ENCODE measurements around the gene SLC25A17.

DNA sequence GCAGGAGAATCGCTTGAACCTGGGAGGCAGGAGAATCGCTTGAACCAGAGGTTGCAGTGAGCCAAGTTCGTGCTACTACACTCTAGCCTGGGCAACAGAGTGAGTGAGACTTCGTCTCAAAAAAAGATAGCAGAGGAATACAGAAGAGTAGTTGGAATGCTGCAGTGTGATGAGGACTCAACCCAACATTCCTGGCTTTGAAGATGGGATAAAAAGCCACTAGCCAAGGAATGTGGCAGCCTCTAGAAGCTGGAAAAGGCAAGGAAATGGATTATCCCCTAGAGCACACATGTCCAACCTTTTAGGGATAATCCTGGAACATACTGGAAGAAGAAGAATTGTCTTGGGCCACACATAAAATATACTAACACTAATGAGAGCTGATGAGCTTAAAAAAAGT is 13.9 kb downstream of the SLC25A17 start:
- no peak for TF ChIP-seq YY1 (IDR thresholded peaks at IDR 0.05; ENCODE audit: insufficient read depth, insufficient read length)
- TF ChIP-seq SUZ12 (IDR thresholded peaks at IDR 0.05; ENCODE audit: extremely low read depth, insufficient read depth, insufficient read length): no peak
- TF ChIP-seq ZNF274 (IDR thresholded peaks at IDR 0.05; ENCODE audit: low read depth, low read length): no peak

All from NT2/D1 (cell line).